GM18870 (cell line): ENCODE data around the gene OR6C1.
"Not testable (repeated sequence)": the region's sequence is repeated elsewhere in the genome, so short reads cannot be mapped to it uniquely, and the experiment has no call there.

ENCODE experiments used
- ATAC-seq: cut with Tn5 transposase; IDR thresholded peaks from one replicate; pipeline ENCODE4 v1.9.1; 2021; ENCODE audit warnings: moderate library complexity; ENCODE audit not compliant: unreplicated experiment

The OR6C1 gene

DNA sequence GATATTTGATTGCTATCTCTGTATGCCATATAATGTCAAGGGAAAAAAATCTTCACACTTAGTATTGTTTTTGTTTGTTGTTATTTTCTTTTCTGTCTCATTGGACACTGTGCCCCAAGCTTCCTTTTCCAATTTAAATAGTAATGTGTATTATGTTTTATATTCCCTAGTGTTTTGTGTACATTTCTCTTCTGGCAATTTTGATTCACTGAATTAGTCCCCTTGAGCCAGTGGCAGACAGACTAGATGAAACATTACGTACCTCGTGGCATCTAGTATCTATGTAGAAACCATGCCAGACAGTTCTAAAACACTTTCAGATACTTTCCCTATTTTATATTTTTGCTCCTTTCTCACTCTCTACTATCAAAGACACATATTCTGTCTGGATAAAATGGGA lies at the start of gene OR6C1:
Gene OR6C1 (plus strand): TSS at position 301 of the 400 bp plus-strand sequence. CDS start 6,257 bp downstream, outside the sequence.
- no peak for ATAC-seq

DNA sequence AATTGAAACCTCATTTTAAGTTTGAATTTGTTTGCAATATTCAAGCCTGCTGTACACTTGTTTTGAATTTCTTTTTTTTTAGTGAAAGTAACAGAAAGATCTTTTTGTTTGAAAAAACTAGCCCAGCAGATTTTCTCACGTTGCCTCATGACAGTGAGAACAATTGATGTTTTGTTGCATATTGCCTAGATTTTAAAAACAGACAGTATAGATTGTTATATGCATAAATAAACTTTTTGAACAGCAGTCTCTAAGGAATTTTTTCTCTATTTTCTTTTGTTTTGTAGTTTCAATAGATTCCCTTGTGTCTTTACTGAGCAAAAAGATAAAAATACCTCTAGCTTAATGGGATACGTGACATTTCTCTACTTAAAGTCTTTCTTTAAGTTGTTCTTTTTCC lies 33.2 kb upstream of the OR6C1 start:
- no peak for ATAC-seq

DNA sequence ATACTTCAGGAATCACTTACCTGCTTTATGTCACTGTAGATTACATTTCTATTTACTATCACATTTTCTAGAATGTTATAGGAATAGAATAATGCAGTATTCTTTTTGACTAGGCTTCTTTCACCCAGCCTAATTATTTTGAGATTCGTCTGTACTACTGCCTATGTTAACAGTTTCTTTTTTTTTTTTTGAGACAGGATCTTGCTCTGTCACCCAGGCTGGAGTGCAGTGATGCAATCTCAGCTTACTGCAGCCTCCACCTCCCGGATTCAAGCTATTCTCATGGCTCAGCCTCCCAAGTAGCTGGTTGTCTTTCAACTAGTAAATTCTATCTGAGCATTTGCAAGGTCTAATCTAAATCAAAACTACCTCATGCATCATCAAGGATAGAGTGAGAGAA lies 24.1 kb upstream of the OR6C1 start:
- ATAC-seq: no peak

DNA sequence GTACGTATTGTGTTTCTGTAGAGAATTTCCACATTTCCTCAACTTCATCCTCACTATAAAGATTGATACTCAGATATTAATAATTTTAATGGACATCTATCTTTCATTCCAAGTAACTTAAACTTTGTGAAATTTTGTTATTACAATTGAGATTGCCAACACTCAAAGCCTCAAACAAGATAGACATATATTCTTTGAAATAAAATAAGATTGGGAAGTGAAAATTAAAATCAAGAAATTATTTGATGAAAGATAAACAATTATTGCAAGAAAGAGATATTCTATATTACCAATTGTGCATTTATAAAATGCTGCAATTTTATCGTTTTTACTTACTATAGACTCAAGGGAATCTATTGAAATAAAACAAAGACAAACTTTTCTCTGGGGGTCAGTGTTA lies 17.7 kb upstream of the OR6C1 start, which contains the start of gene OR6C6:
Gene OR6C6 (minus strand): TSS at position 101 of the 400 bp plus-strand sequence. CDS start 1,337 bp downstream, outside the sequence.
- ATAC-seq: no peak

DNA sequence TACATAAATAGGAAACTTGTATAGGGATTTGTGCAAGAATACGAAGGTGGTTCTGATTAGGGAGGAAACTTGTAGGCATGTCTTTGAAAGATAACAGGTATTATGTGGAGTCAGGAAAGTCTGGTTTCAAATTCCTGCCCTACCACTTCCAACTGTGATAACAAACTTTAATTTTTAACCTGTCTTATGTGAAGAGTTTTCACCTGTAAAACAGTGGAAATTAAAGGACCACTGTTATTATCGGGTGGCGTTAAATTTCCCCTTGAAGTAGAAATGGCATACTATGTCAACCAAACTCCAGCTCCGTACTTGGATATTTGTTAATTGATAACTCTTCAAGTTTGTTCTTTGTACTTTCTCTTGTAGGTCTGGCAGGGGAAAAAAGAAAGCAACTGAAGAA lies 6.1 kb downstream of the OR6C1 start:
- ATAC-seq: no peak

DNA sequence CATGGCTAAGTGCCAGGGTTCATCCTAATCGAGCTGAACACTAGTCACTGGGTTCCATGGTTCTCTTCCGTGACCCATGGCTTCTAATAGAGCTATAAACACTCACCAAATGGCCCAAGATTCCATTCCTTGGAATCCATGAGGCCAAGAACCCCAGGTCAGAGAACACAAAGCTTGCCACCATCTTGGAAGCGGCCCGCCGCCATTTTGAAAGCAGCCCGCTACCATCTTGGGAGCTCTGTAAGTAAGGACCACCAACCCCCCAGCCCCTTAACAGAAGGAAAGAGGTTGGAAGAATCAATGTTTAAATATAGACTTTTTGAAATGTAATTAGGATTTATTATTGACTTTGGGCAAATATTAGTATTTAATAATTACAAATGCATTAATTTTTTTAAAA lies 11.7 kb downstream of the OR6C1 start:
- not testable (repeated sequence) for ATAC-seq

DNA sequence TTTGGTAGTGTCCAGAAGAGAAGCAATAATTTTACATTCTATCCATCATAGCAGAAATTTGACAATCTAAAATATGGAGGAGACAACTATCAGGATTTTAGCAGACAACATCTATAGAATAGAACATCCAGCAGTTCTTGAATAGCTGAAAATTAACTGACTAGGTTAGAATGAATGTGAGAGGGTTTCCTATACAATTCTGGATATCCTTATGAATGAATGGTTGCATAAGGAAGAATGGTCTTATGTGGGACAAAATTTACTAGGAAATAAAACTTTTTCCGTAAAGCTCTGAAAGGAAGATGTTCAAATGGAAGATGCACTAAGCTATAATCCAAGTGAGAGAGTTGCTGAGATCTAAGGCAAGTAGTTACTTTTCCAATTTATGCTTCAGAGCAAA lies 16.3 kb downstream of the OR6C1 start, which contains the start of gene OR6C3:
Gene OR6C3 (plus strand): TSS at position 301 of the 400 bp plus-strand sequence. CDS start 955 bp downstream, outside the sequence.
- ATAC-seq: no peak

DNA sequence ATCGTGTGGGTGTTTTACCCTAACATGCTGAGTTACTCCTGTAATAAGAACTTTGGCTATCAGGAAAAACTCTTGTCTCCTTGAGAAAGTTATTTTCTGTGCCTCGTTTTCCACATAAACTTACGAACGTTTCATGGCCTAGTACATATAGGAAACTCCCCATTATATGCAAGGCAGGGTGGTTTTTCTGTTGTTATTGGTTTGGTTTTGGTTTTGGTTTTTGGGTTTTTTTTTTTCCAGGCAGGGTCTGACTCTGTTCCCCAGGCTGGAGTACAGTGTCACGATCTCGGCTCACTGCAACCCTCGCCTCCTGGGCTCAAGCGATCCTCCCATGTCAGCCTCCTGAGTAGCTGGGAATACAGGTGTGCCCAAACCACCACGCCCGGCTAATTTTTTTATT lies 21.9 kb downstream of the OR6C1 start:
- ATAC-seq: no peak

DNA sequence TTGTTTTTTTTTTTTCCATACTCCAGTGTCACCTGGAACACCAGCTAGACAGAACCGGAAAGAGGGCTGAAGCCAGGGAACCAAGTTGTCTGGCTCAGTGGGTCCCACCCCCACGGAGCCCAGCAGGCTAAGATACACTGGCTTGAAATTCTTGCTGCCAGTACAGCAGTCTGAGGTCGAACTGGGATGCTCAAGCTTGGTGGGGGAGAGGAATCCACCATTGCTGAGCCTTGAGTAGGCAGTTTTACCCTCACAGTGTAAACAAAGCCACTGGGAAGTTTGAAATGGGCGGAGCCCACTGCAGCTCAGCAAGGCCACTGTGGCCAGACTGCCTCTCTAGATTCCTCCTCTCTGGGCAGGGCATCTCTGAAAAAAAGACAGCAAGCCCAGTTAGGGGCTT lies 41.2 kb downstream of the OR6C1 start:
- not testable (repeated sequence) for ATAC-seq

DNA sequence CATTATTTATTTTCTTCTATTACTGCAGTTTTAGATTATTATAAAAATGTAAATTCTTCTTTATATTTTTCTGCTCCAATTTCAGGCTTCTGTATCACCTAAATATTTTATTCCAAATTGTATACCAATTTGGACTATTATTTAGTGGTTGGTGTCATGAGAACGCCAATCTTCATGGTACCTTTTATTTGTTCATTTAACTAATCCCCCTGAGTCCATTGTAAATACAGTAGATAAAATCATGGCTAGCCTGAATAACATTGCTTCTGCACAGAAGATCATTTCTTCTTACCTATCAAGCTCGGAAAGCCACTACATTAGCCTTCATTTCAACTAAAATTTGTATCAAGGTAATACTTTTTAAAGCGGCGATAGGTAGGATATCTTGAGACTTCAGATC lies 48.5 kb downstream of the OR6C1 start, which contains the start of gene OR6C75:
Gene OR6C75 (plus strand): TSS at position 301 of the 400 bp plus-strand sequence. CDS start 2,136 bp downstream, outside the sequence.
- no peak for ATAC-seq

DNA sequence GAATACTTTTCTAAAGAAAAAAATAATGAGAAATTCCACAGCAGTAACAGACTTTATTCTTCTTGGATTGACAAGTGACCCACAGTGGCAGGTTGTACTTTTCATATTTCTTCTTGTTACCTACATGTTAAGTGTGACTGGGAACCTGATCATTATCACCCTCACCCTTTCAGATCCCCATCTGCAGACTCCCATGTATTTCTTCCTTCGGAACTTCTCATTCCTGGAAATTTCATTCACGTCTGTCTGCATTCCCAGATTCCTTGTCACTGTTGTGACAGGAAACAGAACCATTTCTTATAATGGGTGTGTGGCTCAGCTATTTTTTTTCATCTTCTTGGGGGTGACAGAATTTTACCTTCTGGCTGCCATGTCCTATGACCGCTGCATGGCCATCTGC lies 50.9 kb downstream of the OR6C1 start:
- no peak for ATAC-seq
